ENCODE results near the gene MGP. TPM values are rescaled to one million over a fixed set of nuclear protein-coding genes. Genes with fewer than 3 reads are reported as not detected.

MGP gene
- total RNA-seq, 4 donors from 2014 or later, result 5.2 to 108 (median 41.4) TPM

DNA sequence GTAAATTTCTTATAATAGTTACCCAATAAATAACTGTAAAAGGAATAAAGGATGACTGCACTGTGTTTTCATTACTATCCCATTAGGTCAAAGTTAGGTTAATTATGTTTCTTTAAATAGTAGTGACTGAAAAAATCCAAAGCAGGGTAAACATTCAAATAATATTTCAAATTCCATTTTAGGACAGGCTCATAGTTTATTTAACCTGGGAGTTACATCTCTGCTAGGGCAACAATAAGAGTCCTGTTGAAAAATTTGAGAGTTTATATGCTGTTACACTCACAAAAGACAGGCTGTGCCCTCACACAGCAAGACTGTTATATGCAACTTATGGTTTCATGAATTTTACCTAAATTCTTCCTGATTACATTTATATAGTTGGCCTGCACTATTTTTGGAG, 44.6 kb upstream of the MGP start:
- Histone ChIP-seq H3K27me3 (no peaks in the 10 kb centered on the region), H3K9me3 (no peaks in the 10 kb centered on the region), H3K27ac (no peak overlapping the region), H3K36me3 (no peaks in the 10 kb centered on the region), H3K4me3 (no peak overlapping the region), H3K4me1 (peaks cover 9 to 27% (median 9%) of the 10 kb centered on the region in 3 donors)
- intact Hi-C loops (cut with DNase I), result no loop called here
- no peak for DNase-seq
- TF ChIP-seq, protein P1, sequence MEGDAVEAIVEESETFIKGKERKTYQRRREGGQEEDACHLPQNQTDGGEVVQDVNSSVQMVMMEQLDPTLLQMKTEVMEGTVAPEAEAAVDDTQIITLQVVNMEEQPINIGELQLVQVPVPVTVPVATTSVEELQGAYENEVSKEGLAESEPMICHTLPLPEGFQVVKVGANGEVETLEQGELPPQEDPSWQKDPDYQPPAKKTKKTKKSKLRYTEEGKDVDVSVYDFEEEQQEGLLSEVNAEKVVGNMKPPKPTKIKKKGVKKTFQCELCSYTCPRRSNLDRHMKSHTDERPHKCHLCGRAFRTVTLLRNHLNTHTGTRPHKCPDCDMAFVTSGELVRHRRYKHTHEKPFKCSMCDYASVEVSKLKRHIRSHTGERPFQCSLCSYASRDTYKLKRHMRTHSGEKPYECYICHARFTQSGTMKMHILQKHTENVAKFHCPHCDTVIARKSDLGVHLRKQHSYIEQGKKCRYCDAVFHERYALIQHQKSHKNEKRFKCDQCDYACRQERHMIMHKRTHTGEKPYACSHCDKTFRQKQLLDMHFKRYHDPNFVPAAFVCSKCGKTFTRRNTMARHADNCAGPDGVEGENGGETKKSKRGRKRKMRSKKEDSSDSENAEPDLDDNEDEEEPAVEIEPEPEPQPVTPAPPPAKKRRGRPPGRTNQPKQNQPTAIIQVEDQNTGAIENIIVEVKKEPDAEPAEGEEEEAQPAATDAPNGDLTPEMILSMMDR (IDR thresholded peaks at IDR 0.05), result no peak
- no peak for TF ChIP-seq POLR2A (IDR thresholded peaks at IDR 0.05)

DNA sequence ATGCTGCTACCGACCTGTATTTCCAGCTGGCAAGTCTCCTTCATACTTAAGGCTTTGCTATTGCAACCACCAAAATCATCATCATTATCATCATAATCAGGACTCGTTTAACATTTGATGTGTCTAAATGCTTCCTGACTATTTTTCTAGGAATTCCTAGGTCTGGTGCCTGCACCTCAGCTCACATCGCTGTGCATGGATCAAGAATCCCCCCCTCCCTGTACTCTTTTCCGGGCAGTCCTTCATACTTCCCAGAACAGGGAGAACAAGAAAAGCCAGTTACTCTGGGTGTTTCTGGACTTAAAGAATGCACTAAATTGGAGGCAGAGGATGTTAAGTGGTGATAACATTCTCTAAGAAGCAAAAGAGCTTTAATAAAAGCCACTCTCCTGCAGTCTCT, 43.3 kb upstream of the MGP start:
- WGBS, 2 donors, result 20 to 29% methylated on average over 4 of the region's 4 CpGs
- no peak overlapping the region for H3K27ac ChIP-seq
- H3K4me1 ChIP-seq, result peaks cover 9 to 27% (median 9%) of the 10 kb centered on the region in 3 donors
- no peaks in the 10 kb centered on the region for H3K27me3 ChIP-seq
- intact Hi-C loops (cut with DNase I), result no loop called here
- H3K4me3 ChIP-seq, result peak overlapping the region in 1 of 4 donors; percentile 42
- DNase-seq, result no peak
- no peaks in the 10 kb centered on the region for H3K36me3 ChIP-seq
- no peaks in the 10 kb centered on the region for H3K9me3 ChIP-seq
- TF ChIP-seq, protein P1 (IDR thresholded peaks at IDR 0.05), result no peak
- no peak for TF ChIP-seq POLR2A (IDR thresholded peaks at IDR 0.05)

DNA sequence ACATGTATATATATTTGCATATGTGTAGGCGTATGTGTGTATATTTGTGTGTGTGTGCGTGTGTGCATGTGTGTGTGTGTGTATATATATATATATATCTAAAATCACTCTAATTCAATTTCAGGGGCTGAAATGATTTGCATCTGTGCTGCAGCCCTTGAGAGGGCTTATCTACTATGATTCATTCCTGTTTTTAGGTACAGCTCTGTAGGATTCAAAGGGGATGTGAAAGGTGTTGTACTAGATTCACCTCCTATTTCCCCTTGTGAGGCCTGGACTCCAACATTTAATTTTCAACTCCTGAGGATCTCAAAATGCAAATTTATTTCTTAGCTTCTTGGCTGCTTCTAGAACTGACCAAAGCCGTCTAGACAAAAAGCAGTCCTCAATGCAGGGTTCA, 41.6 kb upstream of the MGP start:
- H3K4me1 ChIP-seq, result peaks cover 9 to 27% (median 9%) of the 10 kb centered on the region in 3 donors
- no peak overlapping the region for H3K4me3 ChIP-seq
- no peaks in the 10 kb centered on the region for H3K9me3 ChIP-seq
- no peak overlapping the region for H3K27ac ChIP-seq
- intact Hi-C loops (cut with DNase I), result no loop called here
- 90 to 96% methylated on average over 3 of the region's 3 CpGs for WGBS, 2 donors
- TF ChIP-seq, protein P1 (IDR thresholded peaks at IDR 0.05), result no peak
- TF ChIP-seq POLR2A (IDR thresholded peaks at IDR 0.05), result no peak
- no peak for DNase-seq
- no peaks in the 10 kb centered on the region for H3K27me3 ChIP-seq
- no peaks in the 10 kb centered on the region for H3K36me3 ChIP-seq

DNA sequence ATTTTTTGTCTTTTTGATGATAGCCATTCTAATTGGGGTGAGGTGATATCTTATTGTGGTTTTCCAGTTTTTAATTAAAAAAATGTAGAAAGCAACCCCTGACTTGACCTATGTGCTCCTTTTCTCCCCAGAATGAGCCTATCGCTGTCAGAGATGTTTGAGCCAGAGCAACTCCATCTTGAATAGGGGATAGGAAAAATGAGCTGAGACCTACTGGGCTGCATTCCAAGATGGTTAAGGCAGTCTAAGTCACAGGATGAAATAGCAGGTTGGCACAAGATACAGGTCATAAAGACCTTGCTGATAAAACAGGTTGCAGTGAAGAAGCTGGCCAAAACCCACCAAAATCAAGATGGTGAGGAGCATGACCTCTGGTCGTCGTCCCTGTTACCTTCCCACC, 38.9 kb upstream of the MGP start:
- DNase-seq, result no peak
- Histone ChIP-seq H3K36me3 (no peaks in the 10 kb centered on the region), H3K4me3 (no peak overlapping the region), H3K4me1 (peaks cover 5 to 13% (median 9%) of the 10 kb centered on the region in 3 donors), H3K9me3 (no peaks in the 10 kb centered on the region), H3K27me3 (no peaks in the 10 kb centered on the region), H3K27ac (no peak overlapping the region)
- TF ChIP-seq, protein P1 (IDR thresholded peaks at IDR 0.05), result no peak
- no peak for TF ChIP-seq POLR2A (IDR thresholded peaks at IDR 0.05)
- intact Hi-C loops (cut with DNase I), result no loop called here
- 83 to 98% methylated on average over 3 of the region's 3 CpGs for WGBS, 2 donors

DNA sequence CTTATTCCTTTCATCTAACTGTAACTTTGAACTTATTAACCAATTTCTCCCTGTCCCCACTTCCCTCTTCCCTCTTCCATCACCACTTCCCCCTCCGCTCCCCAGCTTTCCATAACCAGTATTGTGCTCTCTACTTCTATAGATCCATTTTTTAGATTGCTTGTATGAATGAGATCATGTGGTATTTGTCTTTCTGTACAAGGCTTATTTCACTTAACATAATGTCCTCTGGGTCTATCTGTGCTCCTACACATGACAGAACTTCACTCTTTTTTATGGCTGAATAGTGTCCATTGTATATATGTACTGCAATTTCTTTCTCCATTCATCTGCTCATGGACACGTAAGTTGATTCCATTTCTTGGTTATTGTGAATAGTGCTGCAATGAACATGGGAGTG, 38.3 kb upstream of the MGP start:
- peaks cover 0 to 8% (median 7%) of the 10 kb centered on the region in 3 donors for H3K4me1 ChIP-seq
- H3K9me3 ChIP-seq, result no peaks in the 10 kb centered on the region
- H3K27me3 ChIP-seq, result no peaks in the 10 kb centered on the region
- H3K36me3 ChIP-seq, result no peaks in the 10 kb centered on the region
- WGBS, 2 donors, result 89% methylated on average over 2 of the region's 2 CpGs
- H3K4me3 ChIP-seq, result no peak overlapping the region
- no peak for DNase-seq
- H3K27ac ChIP-seq, result no peak overlapping the region
- TF ChIP-seq, protein P1 (IDR thresholded peaks at IDR 0.05), result no peak
- no peak for TF ChIP-seq POLR2A (IDR thresholded peaks at IDR 0.05)
- intact Hi-C loops (cut with DNase I), result no loop called here
